ENCODE measurements around the gene C2CD2. TPM values are rescaled to one million over a fixed set of nuclear protein-coding genes. Genes with fewer than 3 reads are reported as not detected.

The C2CD2 gene
- total RNA-seq, 1 donor from 2014 or later, result 45.0 TPM

DNA sequence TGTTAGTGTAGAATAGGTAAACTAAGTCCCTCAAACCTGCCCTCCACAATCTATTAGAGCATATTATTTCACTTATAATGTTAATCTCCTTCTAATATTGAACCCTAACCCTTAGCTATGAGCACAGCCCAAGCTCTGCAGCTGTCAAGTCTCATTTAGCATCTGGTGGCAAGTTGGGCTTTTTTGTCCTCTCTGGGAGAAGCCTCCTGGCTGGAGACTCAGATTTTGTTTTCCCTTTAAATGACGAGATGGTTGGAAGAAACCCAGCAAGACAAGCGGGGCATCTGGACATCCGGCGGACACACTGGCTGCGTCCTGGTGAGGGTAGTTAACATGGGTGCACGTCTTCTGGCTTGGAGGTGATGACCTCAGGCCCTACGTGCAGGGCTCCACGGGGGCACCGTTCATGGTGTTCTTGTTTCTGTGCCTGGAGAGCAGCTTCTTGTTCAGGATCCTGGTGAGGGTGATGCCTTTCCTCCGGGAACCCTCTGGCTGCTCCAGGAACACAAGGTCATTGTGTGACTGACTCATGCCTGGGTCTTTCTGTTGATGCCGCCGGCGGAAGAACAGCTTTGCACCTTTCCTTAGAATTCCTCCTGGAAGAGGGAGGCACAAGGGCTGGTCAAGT lies 65.0 kb downstream of the C2CD2 start:
- Histone ChIP-seq H3K27me3 (no peaks in the 10 kb centered on the region), H3K9me3 (no peaks in the 10 kb centered on the region), H3K4me1 (no peaks in the 10 kb centered on the region), H3K27ac (no peak overlapping the region), H3K4me3 (no peak overlapping the region), H3K36me3 (peaks cover 15 to 35% of the 10 kb centered on the region in 2 donors)
- intact Hi-C loops (cut with DNase I), result no loop called here
- TF ChIP-seq, protein P1, sequence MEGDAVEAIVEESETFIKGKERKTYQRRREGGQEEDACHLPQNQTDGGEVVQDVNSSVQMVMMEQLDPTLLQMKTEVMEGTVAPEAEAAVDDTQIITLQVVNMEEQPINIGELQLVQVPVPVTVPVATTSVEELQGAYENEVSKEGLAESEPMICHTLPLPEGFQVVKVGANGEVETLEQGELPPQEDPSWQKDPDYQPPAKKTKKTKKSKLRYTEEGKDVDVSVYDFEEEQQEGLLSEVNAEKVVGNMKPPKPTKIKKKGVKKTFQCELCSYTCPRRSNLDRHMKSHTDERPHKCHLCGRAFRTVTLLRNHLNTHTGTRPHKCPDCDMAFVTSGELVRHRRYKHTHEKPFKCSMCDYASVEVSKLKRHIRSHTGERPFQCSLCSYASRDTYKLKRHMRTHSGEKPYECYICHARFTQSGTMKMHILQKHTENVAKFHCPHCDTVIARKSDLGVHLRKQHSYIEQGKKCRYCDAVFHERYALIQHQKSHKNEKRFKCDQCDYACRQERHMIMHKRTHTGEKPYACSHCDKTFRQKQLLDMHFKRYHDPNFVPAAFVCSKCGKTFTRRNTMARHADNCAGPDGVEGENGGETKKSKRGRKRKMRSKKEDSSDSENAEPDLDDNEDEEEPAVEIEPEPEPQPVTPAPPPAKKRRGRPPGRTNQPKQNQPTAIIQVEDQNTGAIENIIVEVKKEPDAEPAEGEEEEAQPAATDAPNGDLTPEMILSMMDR (IDR thresholded peaks at IDR 0.05), result no peak
- DNase-seq (ENCODE audit: low spot score in 2 of 2), result no peak

DNA sequence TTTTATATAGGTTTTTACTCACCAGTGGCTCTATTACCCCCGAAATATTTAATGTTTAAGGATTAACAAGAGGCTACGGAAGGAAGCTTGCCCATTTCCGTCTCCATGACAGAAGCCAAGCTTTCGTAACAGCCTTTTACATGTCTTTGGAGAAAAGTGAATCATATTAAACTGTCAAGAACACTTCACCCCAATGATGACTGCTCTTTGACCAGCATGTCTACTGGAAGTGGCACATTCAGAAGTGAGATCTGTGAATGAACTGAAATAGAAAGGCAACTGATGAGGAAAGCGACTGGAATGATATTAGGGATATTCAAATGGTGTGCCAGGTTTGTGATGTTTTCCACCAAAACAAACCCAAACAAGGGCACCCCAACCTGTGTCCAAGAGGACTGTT lies 66.2 kb downstream of the C2CD2 start:
- no peaks in the 10 kb centered on the region for H3K9me3 ChIP-seq
- H3K36me3 ChIP-seq, result peaks cover 13 to 35% of the 10 kb centered on the region in 2 donors
- no peak overlapping the region for H3K4me3 ChIP-seq
- H3K27ac ChIP-seq, result no peak overlapping the region
- TF ChIP-seq, protein P1 (IDR thresholded peaks at IDR 0.05), result no peak
- intact Hi-C loops (cut with DNase I), result no loop called here
- H3K27me3 ChIP-seq, result no peaks in the 10 kb centered on the region
- no peak for DNase-seq (ENCODE audit: low spot score in 2 of 2)
- H3K4me1 ChIP-seq, result no peaks in the 10 kb centered on the region

DNA sequence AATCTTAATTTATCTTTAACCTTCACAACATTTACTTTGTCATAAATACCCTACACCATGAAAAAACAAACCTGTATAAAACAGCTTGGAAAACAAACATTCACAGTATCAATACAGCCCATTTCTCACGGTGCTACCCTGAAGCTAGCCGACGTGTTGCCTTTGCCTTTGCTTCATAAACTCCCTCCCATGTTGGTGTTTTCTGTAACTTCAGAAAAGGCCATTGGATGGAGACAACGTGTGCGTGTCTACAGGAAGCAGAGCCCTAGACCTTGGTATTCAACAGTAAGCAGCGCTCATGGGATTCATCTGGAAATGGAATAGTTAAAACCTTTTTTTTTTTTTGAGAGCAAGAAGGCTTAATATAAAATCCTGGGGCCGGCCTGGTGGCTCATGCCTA lies 67.5 kb downstream of the C2CD2 start:
- no peak for DNase-seq (ENCODE audit: low spot score in 2 of 2)
- Histone ChIP-seq H3K27ac (no peak overlapping the region), H3K4me3 (no peak overlapping the region), H3K9me3 (no peaks in the 10 kb centered on the region), H3K27me3 (no peaks in the 10 kb centered on the region), H3K36me3 (peaks cover 6 to 22% of the 10 kb centered on the region in 2 donors), H3K4me1 (no peaks in the 10 kb centered on the region)
- intact Hi-C loops (cut with DNase I), result no loop called here
- TF ChIP-seq, protein P1 (IDR thresholded peaks at IDR 0.05), result no peak

DNA sequence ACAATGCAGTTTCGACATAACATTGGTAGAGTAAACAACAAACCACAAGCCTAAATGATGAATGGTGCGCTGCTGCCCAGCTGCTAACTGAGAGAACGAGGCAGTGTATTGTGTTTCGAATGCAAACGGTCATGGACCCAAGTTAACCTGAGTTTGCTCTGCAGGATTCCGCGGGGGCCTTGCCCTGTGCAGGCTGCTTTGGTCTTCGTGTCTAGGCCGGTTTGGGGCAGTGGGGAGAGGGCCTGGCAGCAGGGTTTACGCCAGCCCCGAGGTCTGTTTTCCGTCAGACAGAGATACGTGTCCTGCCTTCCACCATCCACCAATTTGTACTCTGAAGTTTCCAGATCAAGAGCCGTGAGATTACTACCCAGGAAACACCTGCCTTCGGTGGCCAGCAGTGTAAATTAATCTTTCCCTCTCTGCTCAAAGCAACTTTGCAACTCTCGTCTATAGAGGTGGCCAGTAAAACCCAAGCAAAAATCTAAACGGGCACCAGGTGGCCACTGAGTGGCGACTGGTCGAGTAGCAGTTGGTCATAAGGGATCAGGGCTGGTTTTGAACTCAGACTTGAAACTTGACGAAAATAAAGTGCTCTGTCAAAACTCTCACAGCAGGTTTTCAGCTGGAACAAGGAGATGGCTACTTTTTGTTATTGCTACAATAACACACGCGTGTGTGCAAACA lies 68.3 kb downstream of the C2CD2 start:
- Histone ChIP-seq H3K9me3 (no peaks in the 10 kb centered on the region), H3K36me3 (peaks cover 6 to 15% of the 10 kb centered on the region in 2 donors), H3K4me3 (no peak overlapping the region), H3K4me1 (no peaks in the 10 kb centered on the region), H3K27ac (no peak overlapping the region), H3K27me3 (no peaks in the 10 kb centered on the region)
- no peak for DNase-seq (ENCODE audit: low spot score in 2 of 2)
- TF ChIP-seq, protein P1 (IDR thresholded peaks at IDR 0.05), result no peak
- intact Hi-C loops (cut with DNase I), result no loop called here

DNA sequence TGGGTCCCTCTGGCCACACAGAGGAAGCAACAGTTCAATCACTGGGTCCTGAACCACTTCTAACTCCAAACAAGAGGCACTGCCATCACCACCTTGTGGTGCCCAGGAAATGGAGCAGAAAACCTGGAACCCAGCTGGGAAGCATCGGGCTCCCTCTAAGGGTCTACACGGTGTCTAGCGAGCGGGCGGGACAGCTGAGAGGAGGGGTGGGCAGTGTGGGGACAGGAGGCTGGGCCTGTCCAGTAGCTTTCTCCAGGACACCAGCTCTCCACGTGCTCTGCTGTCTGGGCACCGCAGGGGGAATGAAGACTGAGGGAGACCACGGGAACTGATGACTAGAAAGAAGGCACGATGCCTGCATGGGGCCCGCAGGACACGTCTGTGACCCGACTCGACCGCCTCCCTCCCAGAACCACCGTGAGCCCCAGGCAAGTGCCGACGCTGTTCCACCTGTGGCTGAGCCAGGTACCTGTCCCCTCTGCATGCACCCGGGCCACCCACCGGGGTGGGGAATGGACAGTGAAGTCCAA lies 69.3 kb downstream of the C2CD2 start:
- DNase-seq (ENCODE audit: low spot score in 2 of 2), result no peak
- Histone ChIP-seq H3K4me1 (no peaks in the 10 kb centered on the region), H3K27me3 (no peaks in the 10 kb centered on the region), H3K4me3 (no peak overlapping the region), H3K9me3 (no peaks in the 10 kb centered on the region), H3K27ac (no peak overlapping the region), H3K36me3 (peaks cover 6 to 13% of the 10 kb centered on the region in 2 donors)
- intact Hi-C loops (cut with DNase I), result no loop called here
- TF ChIP-seq, protein P1 (IDR thresholded peaks at IDR 0.05), result no peak

Data from ascending aorta (tissue), 2 donors.